Mesenchymal stem cell (in vitro differentiated cells and primary cell): ENCODE measurements around the gene PDGFD.
A peak's percentile ranks its signal among the peaks of the same experiment; 100 is the strongest.

Source experiments
- DNase-seq: peaks from one replicate; pipeline ENCODE4 v3.0.0-alpha.2; 2013
- H2AFZ ChIP-seq: one replicate; pipeline ENCODE4 v1.6.1; 2013; ENCODE audit warnings: low read depth, mild to moderate bottlenecking, control low read depth, inconsistent platforms, low read length, moderate library complexity
- H2AK5ac ChIP-seq: 2 replicates; pipeline ENCODE4 v1.6.1; 2013; ENCODE audit warnings: low read length, moderate library complexity, mild to moderate bottlenecking, inconsistent platforms; ENCODE audit not compliant: severe bottlenecking
- H2BK120ac ChIP-seq: one replicate; pipeline ENCODE4 v1.6.1; 2013; ENCODE audit warnings: low read depth, mild to moderate bottlenecking, inconsistent platforms, low read length, moderate library complexity
- H2BK12ac ChIP-seq, 2 experiments: one replicate each; pipeline ENCODE4 v1.6.1; 2013; ENCODE audit warnings: inconsistent platforms in 2 of 2, low read length in 2 of 2, mild to moderate bottlenecking in 2 of 2, moderate library complexity in 2 of 2, control low read depth in 1 of 2
- H2BK15ac ChIP-seq: one replicate; pipeline ENCODE4 v1.6.1; 2013; ENCODE audit warnings: mild to moderate bottlenecking, low read depth, inconsistent platforms; ENCODE audit not compliant: poor library complexity, severe bottlenecking
- H2BK5ac ChIP-seq: 2 replicates; pipeline ENCODE4 v1.6.1; 2013; ENCODE audit warnings: low read depth, mild to moderate bottlenecking, low read length, control low read depth, inconsistent platforms; ENCODE audit not compliant: poor library complexity, severe bottlenecking
- H3K14ac ChIP-seq, 2 experiments: one replicate each; pipeline ENCODE4 v1.6.1; 2013; ENCODE audit warnings: inconsistent platforms in 2 of 2, low read length in 2 of 2, control low read depth in 1 of 2, mild to moderate bottlenecking in 1 of 2, moderate library complexity in 1 of 2
- H3K18ac ChIP-seq, 2 experiments: one replicate each; pipeline ENCODE4 v1.6.1; 2013; ENCODE audit warnings: inconsistent platforms in 2 of 2, low read length in 2 of 2, control low read depth in 1 of 2, low read depth in 1 of 2, mild to moderate bottlenecking in 1 of 2
- H3K23ac ChIP-seq, 2 experiments: one replicate each; pipeline ENCODE4 v1.6.1; 2013; ENCODE audit warnings: inconsistent platforms in 2 of 2, low read length in 2 of 2, mild to moderate bottlenecking in 2 of 2, moderate library complexity in 2 of 2, control low read depth in 1 of 2
- H3K27ac ChIP-seq: 2 replicates; pipeline ENCODE4 v1.5.1; 2013; ENCODE audit warnings: mild to moderate bottlenecking, moderate library complexity, low read length, control low read depth, inconsistent platforms; ENCODE audit not compliant: poor library complexity, severe bottlenecking
- H3K27me3 ChIP-seq, 2 experiments: 2 replicates each; pipeline versions ENCODE4 v1.6.1 to v1.7.0; 2013; ENCODE audit warnings: low read length in 2 of 2, mild to moderate bottlenecking in 2 of 2, moderate library complexity in 2 of 2, control low read depth in 1 of 2, inconsistent platforms in 1 of 2; ENCODE audit not compliant: control insufficient read depth in 1 of 2, insufficient read depth in 1 of 2
- H3K36me3 ChIP-seq, 2 experiments: 2 replicates each; pipeline versions ENCODE4 v1.6.1 to v1.7.0; 2013; ENCODE audit warnings: low read length in 2 of 2, control low read depth in 1 of 2, inconsistent platforms in 1 of 2, low read depth in 1 of 2, mild to moderate bottlenecking in 1 of 2; ENCODE audit not compliant: insufficient read depth in 2 of 2, control insufficient read depth in 1 of 2
- H3K4ac ChIP-seq, 2 experiments: one replicate each; pipeline ENCODE4 v1.6.1; 2013; ENCODE audit warnings: inconsistent platforms in 2 of 2, low read length in 2 of 2, mild to moderate bottlenecking in 2 of 2, moderate library complexity in 2 of 2, control low read depth in 1 of 2, low read depth in 1 of 2
- H3K4me1 ChIP-seq: 2 replicates; pipeline ENCODE4 v1.6.1; 2013; ENCODE audit warnings: low read depth, low read length, control low read depth; ENCODE audit not compliant: control insufficient read depth, insufficient read depth
- H3K4me2 ChIP-seq: 2 replicates; pipeline ENCODE4 v1.6.1; 2013; ENCODE audit warnings: low read length, mild to moderate bottlenecking, inconsistent platforms; ENCODE audit not compliant: poor library complexity, severe bottlenecking
- H3K4me3 ChIP-seq, 2 experiments: 2 replicates each; pipeline versions ENCODE4 v1.5.1 to v1.7.0; 2013; ENCODE audit warnings: low read length in 2 of 2, mild to moderate bottlenecking in 2 of 2, control low read depth in 1 of 2, low read depth in 1 of 2; ENCODE audit not compliant: insufficient read depth in 1 of 2
- H3K79me1 ChIP-seq: replicated peaks from 2 replicates; pipeline ENCODE4 v1.6.1; 2013; ENCODE audit warnings: mild to moderate bottlenecking, control low read depth, low read length, inconsistent platforms; ENCODE audit not compliant: poor library complexity, severe bottlenecking
- H3K9ac ChIP-seq: 2 replicates; pipeline ENCODE4 v1.7.0; 2013; ENCODE audit warnings: mild to moderate bottlenecking, low read length, moderate library complexity
- H3K9me3 ChIP-seq: 2 replicates; pipeline ENCODE4 v1.7.0; 2013; ENCODE audit warnings: mild to moderate bottlenecking, low read length; ENCODE audit not compliant: control insufficient read depth
- H4K8ac ChIP-seq: one replicate; pipeline ENCODE4 v1.6.1; 2013; ENCODE audit warnings: inconsistent platforms, mild to moderate bottlenecking, low read length, moderate library complexity
- H4K91ac ChIP-seq: one replicate; pipeline ENCODE4 v1.6.1; 2013; ENCODE audit warnings: mild to moderate bottlenecking, low read length, inconsistent platforms
- WGBS: methylation state at CpG from one replicate; pipeline ENCODE4 v1.1.7; 2013; ENCODE audit warnings: mixed read lengths; 5-methylcytosine and 5-hydroxymethylcytosine counted together

PDGFD gene

GRCh38 chr11:104073950-104074705, 89.8 kb downstream of the PDGFD start:
- no peaks in the 10 kb centered on the region for H3K9me3 ChIP-seq
- no peak overlapping the region for H3K4me3 ChIP-seq
- H2BK12ac ChIP-seq: no peak overlapping the region
- H3K14ac ChIP-seq: no peak overlapping the region
- no peak overlapping the region for H2BK15ac ChIP-seq
- DNase-seq: peak; percentile 16
- H4K8ac ChIP-seq: peak overlapping the region; percentile 42
- H2BK5ac ChIP-seq: no peak overlapping the region
- no peaks in the 10 kb centered on the region for H3K36me3 ChIP-seq
- no peak overlapping the region for H3K23ac ChIP-seq
- H3K27me3 ChIP-seq: no peaks in the 10 kb centered on the region
- H3K4ac ChIP-seq: no peak overlapping the region
- no peak overlapping the region for H2AFZ ChIP-seq
- no peak overlapping the region for H2AK5ac ChIP-seq
- no peak overlapping the region for H3K18ac ChIP-seq
- H3K79me1 ChIP-seq: no peaks in the 10 kb centered on the region
- no peak overlapping the region for H2BK120ac ChIP-seq
- no peak overlapping the region for H3K9ac ChIP-seq
- H4K91ac ChIP-seq: no peak overlapping the region
- H3K4me1 ChIP-seq: no peaks in the 10 kb centered on the region
- no peak overlapping the region for H3K27ac ChIP-seq
- WGBS: 93% methylated on average over 2 of the region's 3 CpGs
- no peak overlapping the region for H3K4me2 ChIP-seq

- Histone ChIP-seq H3K14ac (no peak overlapping the region), H3K79me1 (no peaks in the 10 kb centered on the region), H3K9me3 (no peaks in the 10 kb centered on the region), H3K27me3 (no peaks in the 10 kb centered on the region), H3K18ac (no peak overlapping the region), H3K27ac (no peak overlapping the region), H3K4ac (no peak overlapping the region), H3K4me1 (no peaks in the 10 kb centered on the region), H2AK5ac (no peak overlapping the region), H4K8ac (no peak overlapping the region), H3K9ac (no peak overlapping the region), H2BK5ac (no peak overlapping the region), H3K23ac (no peak overlapping the region), H2AFZ (no peak overlapping the region), H2BK120ac (no peak overlapping the region), H2BK12ac (no peak overlapping the region), H3K36me3 (no peaks in the 10 kb centered on the region), H2BK15ac (no peak overlapping the region), H3K4me2 (no peak overlapping the region), H4K91ac (no peak overlapping the region), H3K4me3 (no peak overlapping the region)
- DNase-seq: no peak
- 100% methylated on average over 1 of the region's 1 CpG for WGBS
Measured at GRCh38 chr11:104067534-104067933, 96.4 kb downstream of the PDGFD start.

GRCh38 chr11:104064034-104064630, 99.8 kb downstream of the PDGFD start:
- H3K27me3 ChIP-seq: no peaks in the 10 kb centered on the region
- H2AFZ ChIP-seq: no peak overlapping the region
- H2BK5ac ChIP-seq: no peak overlapping the region
- no peak overlapping the region for H2BK15ac ChIP-seq
- H3K79me1 ChIP-seq: no peaks in the 10 kb centered on the region
- no peak overlapping the region for H3K18ac ChIP-seq
- H2AK5ac ChIP-seq: no peak overlapping the region
- H3K23ac ChIP-seq: no peak overlapping the region
- H3K36me3 ChIP-seq: no peaks in the 10 kb centered on the region
- H3K14ac ChIP-seq: no peak overlapping the region
- no peak overlapping the region for H2BK12ac ChIP-seq
- DNase-seq: no peak
- H3K9ac ChIP-seq: no peak overlapping the region
- H4K91ac ChIP-seq: no peak overlapping the region
- WGBS: 95% methylated on average over 3 of the region's 5 CpGs
- no peak overlapping the region for H3K4ac ChIP-seq
- H3K9me3 ChIP-seq: no peaks in the 10 kb centered on the region
- H3K4me3 ChIP-seq: no peak overlapping the region
- H3K27ac ChIP-seq: no peak overlapping the region
- H4K8ac ChIP-seq: no peak overlapping the region
- H3K4me1 ChIP-seq: no peaks in the 10 kb centered on the region
- H2BK120ac ChIP-seq: no peak overlapping the region
- no peak overlapping the region for H3K4me2 ChIP-seq

GRCh38 chr11:104061853-104062521, 102.0 kb downstream of the PDGFD start:
- H3K4me2 ChIP-seq: no peak overlapping the region
- H2BK12ac ChIP-seq: no peak overlapping the region
- H3K9me3 ChIP-seq: no peaks in the 10 kb centered on the region
- H3K79me1 ChIP-seq: no peaks in the 10 kb centered on the region
- H2BK5ac ChIP-seq: no peak overlapping the region
- no peaks in the 10 kb centered on the region for H3K4me1 ChIP-seq
- no peak overlapping the region for H4K91ac ChIP-seq
- no peak overlapping the region for H2BK15ac ChIP-seq
- no peak overlapping the region for H2AK5ac ChIP-seq
- no peak overlapping the region for H3K23ac ChIP-seq
- H3K14ac ChIP-seq: no peak overlapping the region
- no peak overlapping the region for H3K27ac ChIP-seq
- peak; percentile 6 for DNase-seq
- WGBS: 88% methylated on average over 6 of the region's 9 CpGs
- H3K4me3 ChIP-seq: no peak overlapping the region
- H2AFZ ChIP-seq: no peak overlapping the region
- H3K36me3 ChIP-seq: no peaks in the 10 kb centered on the region
- H2BK120ac ChIP-seq: no peak overlapping the region
- no peaks in the 10 kb centered on the region for H3K27me3 ChIP-seq
- H3K4ac ChIP-seq: no peak overlapping the region
- no peak overlapping the region for H3K9ac ChIP-seq
- no peak overlapping the region for H4K8ac ChIP-seq
- H3K18ac ChIP-seq: no peak overlapping the region
